Body of pancreas (tissue), 4 donors: ENCODE measurements around the gene PLEKHA8. TPM values are rescaled to one million over a fixed set of nuclear protein-coding genes. Genes with fewer than 3 reads are reported as not detected.

Experiments used
- ATAC-seq: fragments of 150-250 bp; one replicate; pipeline ENCODE4 v1.9.1; 2016
- DNase-seq, 4 donors: peaks; one replicate each; pipeline ENCODE4 v3.0.0-alpha.2; 2019
- H3K27ac ChIP-seq, 4 donors: fragments of 200-600 bp; sonication (generic); 1 replicate in 3 of 4; 2 replicates in 1 of 4; pipeline versions ENCODE4 v1.5.1 to v1.6.1; 2016 to 2019; ENCODE audit warnings: mild to moderate bottlenecking in 1 of 4, mixed read lengths in 1 of 4, moderate library complexity in 1 of 4
- H3K27me3 ChIP-seq, 2 donors: fragments of 200-600 bp; sonication (generic); one replicate each; pipeline ENCODE4 v1.6.0; 2016; ENCODE audit warnings: mild to moderate bottlenecking in 1 of 2
- H3K36me3 ChIP-seq, 2 donors: fragments of 200-600 bp; sonication (generic); replicated peaks in 1 of 2; 2 replicates each; pipeline ENCODE4 v1.5.1; 2016; ENCODE audit warnings: low read depth in 2 of 2; ENCODE audit not compliant: insufficient read depth in 1 of 2
- H3K4me1 ChIP-seq: fragments of 200-600 bp; sonication (generic); one replicate; pipeline ENCODE4 v1.6.0; 2016
- H3K4me3 ChIP-seq, 2 donors: fragments of 200-600 bp; sonication (generic); 1 replicate in 1 of 2; 2 replicates in 1 of 2; pipeline ENCODE4 v1.5.1; 2016 to 2019
- H3K9me3 ChIP-seq, 3 donors: fragments of 200-600 bp; sonication (generic); 1 replicate in 2 of 3; 2 replicates in 1 of 3; pipeline ENCODE4 v1.5.1; 2016
- POLR2A ChIP-seq, 3 donors: fragments of 450-650 bp; IDR thresholded peaks; one replicate each; pipeline ENCODE4 v1.6.1; 2016; ENCODE audit warnings: antibody characterized with exemption in 3 of 3, mild to moderate bottlenecking in 2 of 3
- WGBS, 2 donors: methylation state at CpG; one replicate each; pipeline ENCODE4 v1.1.5; 2017; 5-methylcytosine and 5-hydroxymethylcytosine counted together
- intact Hi-C: fragments of 100-400 bp; cut with DNase I; formaldehyde crosslinking; loops from one replicate; pipeline ENCODE4 v1.15.1; 2023
- total RNA-seq, 2 donors: library from RNA; depleted of rRNA; stranded (reverse); fragments of >200 nt; gene quantifications; one replicate each; pipeline ENCODE4 v1.1.0, GENCODE V29; 2016
- TF ChIP-seq, protein P1 (sequence below), 7 experiments: fragments of 450-650 bp in 4 of 7; fragments of 200-600 bp in 3 of 7; sonication (generic) in 3 of 7; IDR thresholded peaks; one replicate each; pipeline ENCODE4 v1.5.1; 2016 to 2019; ENCODE audit warnings: antibody characterized with exemption in 7 of 7

PLEKHA8 gene
- total RNA-seq, 2 donors from 2014 or later = 6.7 to 8.2 TPM

DNA sequence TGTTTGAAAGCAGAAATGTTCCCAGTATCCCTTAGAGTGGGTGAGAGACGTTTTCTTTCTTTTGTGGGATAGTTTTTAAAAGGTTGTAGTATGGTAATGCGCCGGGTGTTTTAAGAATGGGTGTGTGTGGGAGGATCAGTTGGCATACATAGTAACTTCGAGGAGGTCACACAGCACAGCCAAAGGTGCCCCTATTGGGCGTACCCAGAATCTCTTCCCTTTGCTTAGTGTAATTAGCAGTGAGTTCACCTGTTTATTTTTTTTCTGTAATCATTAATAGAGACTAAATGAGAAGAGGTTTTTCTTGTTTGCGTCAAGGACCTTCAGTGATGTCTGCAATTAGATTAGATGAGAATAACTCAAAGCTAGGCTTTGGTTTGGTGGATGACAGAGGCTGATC, 1.5 kb downstream of the PLEKHA8 start:
- Histone ChIP-seq H3K4me1 (peaks cover 33% of the 10 kb centered on the region), H3K27ac (peak overlapping the region in 3 of 4 donors; percentile 89 to 95 (median 93))
- TF ChIP-seq POLR2A (IDR thresholded peaks at IDR 0.05) = no peak
- TF ChIP-seq, protein P1, sequence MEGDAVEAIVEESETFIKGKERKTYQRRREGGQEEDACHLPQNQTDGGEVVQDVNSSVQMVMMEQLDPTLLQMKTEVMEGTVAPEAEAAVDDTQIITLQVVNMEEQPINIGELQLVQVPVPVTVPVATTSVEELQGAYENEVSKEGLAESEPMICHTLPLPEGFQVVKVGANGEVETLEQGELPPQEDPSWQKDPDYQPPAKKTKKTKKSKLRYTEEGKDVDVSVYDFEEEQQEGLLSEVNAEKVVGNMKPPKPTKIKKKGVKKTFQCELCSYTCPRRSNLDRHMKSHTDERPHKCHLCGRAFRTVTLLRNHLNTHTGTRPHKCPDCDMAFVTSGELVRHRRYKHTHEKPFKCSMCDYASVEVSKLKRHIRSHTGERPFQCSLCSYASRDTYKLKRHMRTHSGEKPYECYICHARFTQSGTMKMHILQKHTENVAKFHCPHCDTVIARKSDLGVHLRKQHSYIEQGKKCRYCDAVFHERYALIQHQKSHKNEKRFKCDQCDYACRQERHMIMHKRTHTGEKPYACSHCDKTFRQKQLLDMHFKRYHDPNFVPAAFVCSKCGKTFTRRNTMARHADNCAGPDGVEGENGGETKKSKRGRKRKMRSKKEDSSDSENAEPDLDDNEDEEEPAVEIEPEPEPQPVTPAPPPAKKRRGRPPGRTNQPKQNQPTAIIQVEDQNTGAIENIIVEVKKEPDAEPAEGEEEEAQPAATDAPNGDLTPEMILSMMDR (IDR thresholded peaks at IDR 0.05) = peak in 1 of 7 experiments; percentile 8

DNA sequence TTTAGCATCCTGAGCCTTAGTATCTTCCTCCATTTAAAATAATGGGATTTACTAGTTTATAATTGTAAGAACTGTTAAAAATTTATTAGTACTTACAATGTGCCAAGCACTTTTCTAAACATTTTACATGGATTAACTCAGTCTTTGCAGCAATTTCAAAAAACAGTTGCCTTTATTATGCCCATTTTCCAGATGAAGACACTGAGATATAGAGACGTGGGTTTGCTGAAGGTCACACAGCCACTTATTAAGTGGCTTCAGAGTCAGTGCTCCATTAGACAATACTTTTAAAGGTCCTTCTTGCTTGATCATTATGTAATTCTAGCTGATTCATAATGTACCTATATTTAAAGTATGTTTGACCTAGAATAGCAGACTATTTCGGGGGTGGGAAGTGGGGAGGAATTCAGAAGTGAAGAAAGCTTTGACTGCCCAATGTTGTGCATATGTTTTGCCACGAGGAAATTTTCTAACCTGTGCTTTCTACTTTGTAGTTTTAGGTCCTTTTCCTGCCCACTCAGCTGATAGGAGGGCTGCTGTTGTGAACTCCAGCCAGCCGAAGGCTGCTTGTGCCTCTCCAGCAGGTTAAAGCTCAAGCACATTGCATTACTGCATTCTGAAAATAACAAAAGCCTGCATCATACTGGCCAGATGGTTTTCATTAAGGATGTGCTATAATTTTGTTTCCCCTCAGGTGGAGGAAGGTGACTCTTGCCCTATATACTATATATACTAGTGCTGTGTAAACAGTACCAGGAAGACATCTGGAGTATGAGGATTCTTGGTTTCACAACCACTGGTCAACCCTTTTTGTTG, 4.3 kb downstream of the PLEKHA8 start:
- H3K4me1 ChIP-seq = peaks cover 23% of the 10 kb centered on the region
- H3K36me3 ChIP-seq = no peaks in the 10 kb centered on the region
- WGBS, 2 donors = 48 to 53% methylated on average over 4 of the region's 4 CpGs
- intact Hi-C loops = no loop called here
- DNase-seq (no peak), ATAC-seq (no peak)
- H3K27ac ChIP-seq = no peak overlapping the region
- H3K27me3 ChIP-seq = no peaks in the 10 kb centered on the region
- TF ChIP-seq POLR2A (IDR thresholded peaks at IDR 0.05) = no peak
- TF ChIP-seq, protein P1 (IDR thresholded peaks at IDR 0.05) = no peak
- no peak overlapping the region for H3K4me3 ChIP-seq
- no peaks in the 10 kb centered on the region for H3K9me3 ChIP-seq

More for the DNA sequence above, 1.5 kb downstream of the PLEKHA8 start:
- DNase-seq (peak in 2 of 4 donors; percentile 33 to 34), ATAC-seq (no peak)
- no peaks in the 10 kb centered on the region for H3K9me3 ChIP-seq
- no peaks in the 10 kb centered on the region for H3K27me3 ChIP-seq
- 10 to 13% methylated on average over 6 of the region's 6 CpGs for WGBS, 2 donors
- intact Hi-C loops = no loop called here
- H3K4me3 ChIP-seq = peak overlapping the region in 1 of 2 donors; percentile 89
- H3K36me3 ChIP-seq = no peaks in the 10 kb centered on the region

DNA sequence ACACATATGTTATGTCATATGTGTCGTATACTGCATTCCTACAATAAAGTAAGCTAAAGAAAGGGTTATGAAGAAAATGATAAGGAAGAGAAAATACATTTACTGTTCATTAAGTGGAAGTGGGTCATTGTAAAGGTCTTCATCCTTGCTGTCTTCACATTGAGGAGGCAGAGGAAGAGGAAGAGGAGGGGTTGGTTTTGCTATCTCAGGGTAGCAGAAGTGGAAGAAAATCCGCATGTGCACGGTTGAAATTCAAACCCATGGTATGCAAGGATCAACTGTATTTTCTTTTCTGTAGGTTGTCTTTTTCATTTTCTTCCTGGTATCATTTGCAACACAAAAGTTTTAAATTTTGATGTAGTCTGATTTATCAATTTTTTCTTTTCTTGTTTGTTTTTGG, 6.3 kb downstream of the PLEKHA8 start:
- H3K4me3 ChIP-seq = no peak overlapping the region
- no peak for ATAC-seq
- intact Hi-C loops = no loop called here
- H3K9me3 ChIP-seq = no peaks in the 10 kb centered on the region
- no peak for DNase-seq
- H3K4me1 ChIP-seq = peaks cover 19% of the 10 kb centered on the region
- no peaks in the 10 kb centered on the region for H3K27me3 ChIP-seq
- H3K36me3 ChIP-seq = no peaks in the 10 kb centered on the region
- TF ChIP-seq, protein P1 (IDR thresholded peaks at IDR 0.05) = no peak
- TF ChIP-seq POLR2A (IDR thresholded peaks at IDR 0.05) = no peak
- no peak overlapping the region for H3K27ac ChIP-seq
- 87 to 97% methylated on average over 3 of the region's 3 CpGs for WGBS, 2 donors

DNA sequence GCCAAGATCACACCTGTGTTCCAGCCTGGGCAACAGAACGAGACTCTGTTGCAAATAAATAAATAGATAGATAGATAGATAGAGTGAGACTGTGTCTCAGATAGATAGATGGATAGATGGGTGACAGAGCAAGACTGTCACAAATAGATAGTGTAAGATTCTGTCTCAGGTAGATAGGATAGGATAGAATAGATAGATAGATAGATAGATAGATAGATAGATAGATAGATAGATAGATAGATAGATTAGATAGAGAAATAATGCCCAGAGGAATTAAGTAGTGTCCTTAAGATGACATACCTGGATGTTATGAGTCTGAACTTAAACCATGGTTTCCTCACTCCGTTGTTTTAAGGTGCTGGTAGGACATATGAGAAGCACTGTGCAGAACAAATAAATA, 8.0 kb downstream of the PLEKHA8 start:
- Histone ChIP-seq H3K4me3 (no peak overlapping the region), H3K27me3 (no peaks in the 10 kb centered on the region), H3K27ac (no peak overlapping the region), H3K4me1 (peaks cover 7% of the 10 kb centered on the region), H3K36me3 (no peaks in the 10 kb centered on the region), H3K9me3 (no peaks in the 10 kb centered on the region)
- ATAC-seq = no peak
- no peak for DNase-seq
- intact Hi-C loops = no loop called here
- TF ChIP-seq, protein P1 (IDR thresholded peaks at IDR 0.05) = no peak
- no peak for TF ChIP-seq POLR2A (IDR thresholded peaks at IDR 0.05)
- WGBS, 2 donors = 53 to 62% methylated on average over 2 of the region's 2 CpGs
